ENCODE data around the gene SCMH1.

DNA sequence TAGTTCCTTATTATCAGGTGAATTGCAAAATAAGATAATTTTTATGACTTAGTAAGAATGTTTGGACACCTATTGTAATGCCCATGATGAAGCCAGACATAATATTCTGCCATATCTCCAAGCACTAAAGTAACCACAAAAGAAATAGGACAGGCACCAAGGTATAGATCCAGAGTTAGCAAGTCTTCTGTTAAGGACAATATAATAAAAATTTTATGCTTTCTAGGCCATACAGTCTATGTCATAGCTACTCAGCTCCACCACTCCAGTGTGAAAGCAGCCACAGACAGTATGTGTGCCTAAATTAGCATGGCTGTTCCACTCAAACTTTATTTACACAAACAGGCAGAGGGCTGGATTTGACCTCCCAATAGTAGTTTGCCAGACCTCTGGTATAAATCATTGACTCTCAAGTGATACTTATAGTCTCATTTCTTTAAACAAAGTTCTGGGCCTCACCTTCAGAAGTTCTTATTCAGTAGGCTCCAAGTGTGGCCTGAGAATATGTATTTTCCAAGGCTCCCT, 88.3 kb downstream of the SCMH1 start:
- TF ChIP-seq CTCF (IDR thresholded peaks at IDR 0.05; ENCODE audit: low read depth, low read length) (no peak), EZH2phosphoT487 (IDR thresholded peaks at IDR 0.05; ENCODE audit: low read depth) (no peak)

All from OCI-LY3 (cell line).